NCI-H146 treated with DMSO at 0.1 percent for 48 hours (cell line): ENCODE results near the gene TLE7.
A peak's percentile ranks its signal among the peaks of the same experiment; 100 is the strongest.

Experiments used
- DNase-seq: peaks from one replicate; lab custom pipeline; 2025; ENCODE audit not compliant: unreplicated experiment; lab: John Stamatoyannopoulos, UW

Gene TLE7

GRCh38 chr16:71449020-71449419 is 7.2 kb upstream of the TLE7 start:
- no peak for DNase-seq

GRCh38 chr16:71448274-71448866 is 6.5 kb upstream of the TLE7 start:
- no peak for DNase-seq

- no peak for DNase-seq
Observed at GRCh38 chr16:71443714-71444113, 1.9 kb upstream of the TLE7 start.

DNA sequence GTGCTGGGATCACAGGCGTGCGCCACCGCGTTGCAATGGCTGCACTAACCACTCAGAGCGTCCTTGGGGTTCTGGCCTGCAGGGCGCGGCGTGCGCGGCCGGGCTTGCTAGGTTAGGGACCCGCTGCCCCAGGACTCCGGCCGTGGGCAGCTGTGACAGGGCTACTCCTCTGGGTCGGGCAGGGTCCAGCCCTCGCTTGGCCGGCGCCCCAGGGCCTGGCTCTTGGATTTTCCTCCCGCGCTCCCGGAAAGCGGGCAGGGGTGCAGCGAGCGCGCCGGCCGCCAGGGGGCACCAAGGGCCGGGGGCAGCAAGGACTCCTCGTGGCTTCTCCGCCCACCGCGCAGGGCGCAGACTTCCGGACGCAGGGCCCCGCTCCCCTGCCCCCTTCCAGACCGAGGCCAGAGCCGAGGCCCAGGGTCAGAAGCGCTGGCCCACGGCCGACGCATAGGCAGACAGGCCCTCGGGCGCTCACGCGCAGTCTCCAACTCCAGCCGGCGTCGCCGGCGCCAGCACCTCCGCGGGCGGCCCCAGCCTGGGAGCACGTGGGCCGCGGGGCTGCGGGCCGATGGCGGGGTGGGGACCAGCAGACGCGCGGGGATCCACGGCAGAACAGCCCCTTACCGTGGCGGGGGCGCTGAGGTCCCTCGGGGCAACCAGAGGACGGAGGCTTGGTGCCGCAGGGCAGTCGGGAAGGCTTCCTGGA is 355 bp downstream of the TLE7 start:
- DNase-seq: no peak

- DNase-seq: no peak
Observed at GRCh38 chr16:71440669-71441347, 1.0 kb downstream of the TLE7 start.

DNA sequence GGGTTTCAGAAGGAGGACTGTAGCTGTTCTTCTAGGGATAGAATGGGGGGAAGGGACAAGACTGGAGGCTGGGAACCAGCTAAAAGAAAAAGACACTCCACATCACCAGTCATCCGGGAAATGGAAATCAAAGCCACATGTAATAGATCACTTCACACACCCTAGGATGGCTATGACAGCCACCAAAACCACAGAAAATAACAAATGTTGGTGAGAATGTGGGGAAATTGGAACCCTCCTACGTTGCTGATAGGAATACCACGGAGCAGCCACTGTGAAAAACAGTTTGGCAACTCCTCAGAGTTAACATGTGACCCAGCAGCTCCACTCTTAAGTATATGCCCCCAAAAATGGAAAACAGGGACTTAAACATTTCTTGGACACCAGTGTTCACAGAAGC is 2.3 kb downstream of the TLE7 start:
- DNase-seq: no peak

DNA sequence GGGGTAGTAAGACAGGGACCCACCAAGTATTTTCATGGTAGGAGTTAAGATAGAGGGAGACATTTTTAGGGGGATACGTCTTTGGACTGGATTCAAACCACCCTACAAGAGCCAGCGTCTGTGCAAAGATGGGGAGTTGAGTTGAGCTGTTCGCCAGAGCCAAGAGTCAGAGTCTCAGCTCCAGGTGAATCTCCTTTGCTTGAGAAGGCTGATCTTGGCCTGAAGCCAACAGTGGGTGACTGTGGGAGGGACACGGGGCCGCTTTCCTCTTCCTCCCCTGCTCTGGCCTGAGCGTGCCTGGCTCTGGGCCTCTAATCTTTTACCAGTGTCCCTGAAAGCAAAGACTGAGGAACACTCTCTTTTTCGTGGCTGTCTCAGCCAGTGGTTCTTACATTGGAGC is 5.4 kb downstream of the TLE7 start:
- DNase-seq: no peak

- no peak for DNase-seq
Observed at GRCh38 chr16:71432906-71433305, 8.9 kb downstream of the TLE7 start.

DNA sequence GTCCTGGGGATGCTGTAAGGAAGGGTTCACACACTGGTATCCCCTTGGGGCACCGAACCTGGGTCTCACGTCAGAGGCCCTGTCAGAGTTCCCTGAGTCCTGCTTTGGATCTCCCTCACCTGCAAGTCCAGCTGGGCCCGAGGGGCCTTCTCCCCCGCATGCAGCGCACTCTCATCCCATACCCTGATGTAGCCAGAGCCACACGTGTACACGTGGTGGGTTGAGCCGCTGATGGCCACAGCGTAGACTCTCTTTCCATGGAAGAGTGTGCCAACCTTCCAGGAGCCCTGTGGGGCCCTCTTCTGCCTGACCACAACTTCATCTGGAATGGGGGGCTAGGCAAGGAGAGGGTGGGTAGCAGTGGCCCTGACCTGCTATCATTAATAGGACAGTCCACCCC is 9.9 kb downstream of the TLE7 start:
- DNase-seq: no peak

DNA sequence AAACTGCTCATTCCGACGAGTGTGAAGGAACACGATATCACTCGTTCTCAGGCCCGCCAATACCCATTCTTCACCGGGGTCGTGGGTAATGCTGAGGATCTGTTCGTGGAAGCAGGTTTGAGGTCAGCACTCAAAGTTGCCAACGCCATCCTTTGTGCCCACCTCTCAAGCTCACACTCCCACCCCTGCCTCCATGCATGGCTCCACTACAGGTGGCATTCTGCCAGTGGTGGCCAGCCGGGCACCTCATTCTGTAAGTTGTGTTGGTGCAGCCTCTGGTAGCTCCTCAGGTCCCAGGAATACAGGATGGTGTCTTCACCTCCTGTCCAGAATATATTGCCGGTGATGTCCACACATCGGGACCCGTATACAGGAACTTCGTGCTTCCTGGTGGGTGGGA is 10.7 kb downstream of the TLE7 start:
- DNase-seq: no peak

DNA sequence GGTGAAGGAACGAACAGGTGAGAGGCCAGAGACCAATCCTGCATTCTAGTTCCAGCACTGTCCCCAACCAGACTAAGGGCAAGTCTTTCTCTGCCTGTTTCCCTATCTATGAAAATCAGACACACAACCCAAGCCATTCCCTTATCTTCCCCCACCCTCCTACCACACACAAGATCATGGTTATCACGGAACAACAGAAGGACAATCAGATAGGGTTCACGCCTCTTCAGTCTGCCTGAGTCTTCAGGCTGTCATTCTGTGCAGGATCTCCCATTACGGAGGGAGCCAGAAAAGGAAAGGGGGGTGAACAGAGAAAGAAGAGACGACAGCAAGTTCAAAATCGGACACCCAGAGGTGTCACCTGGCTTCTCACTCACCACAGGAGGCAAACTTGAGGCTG is 11.1 kb downstream of the TLE7 start:
- DNase-seq: no peak

DNA sequence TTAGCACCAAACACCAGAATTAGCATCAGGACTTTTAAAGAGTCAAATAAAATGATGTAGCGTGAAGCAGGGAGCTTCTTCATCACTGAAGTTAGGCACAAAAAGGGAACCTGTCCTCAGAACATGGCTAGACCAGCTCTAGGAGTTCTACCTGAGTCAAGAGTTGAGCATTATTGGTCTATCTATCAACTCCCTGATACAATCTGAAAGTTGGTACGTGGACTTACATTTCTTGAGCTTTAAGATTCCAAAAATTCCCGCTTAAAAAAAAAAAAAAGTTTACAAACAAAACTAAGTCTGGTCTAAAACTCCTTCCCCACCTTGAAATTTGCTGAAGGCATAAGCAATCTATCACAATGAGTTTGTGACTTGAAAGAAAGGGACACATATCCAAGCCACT is 12.3 kb downstream of the TLE7 start:
- DNase-seq: no peak

GRCh38 chr16:71428883-71429282 is 13.0 kb downstream of the TLE7 start:
- no peak for DNase-seq

- DNase-seq: no peak
Observed at GRCh38 chr16:71428385-71428784, 13.5 kb downstream of the TLE7 start.

DNA sequence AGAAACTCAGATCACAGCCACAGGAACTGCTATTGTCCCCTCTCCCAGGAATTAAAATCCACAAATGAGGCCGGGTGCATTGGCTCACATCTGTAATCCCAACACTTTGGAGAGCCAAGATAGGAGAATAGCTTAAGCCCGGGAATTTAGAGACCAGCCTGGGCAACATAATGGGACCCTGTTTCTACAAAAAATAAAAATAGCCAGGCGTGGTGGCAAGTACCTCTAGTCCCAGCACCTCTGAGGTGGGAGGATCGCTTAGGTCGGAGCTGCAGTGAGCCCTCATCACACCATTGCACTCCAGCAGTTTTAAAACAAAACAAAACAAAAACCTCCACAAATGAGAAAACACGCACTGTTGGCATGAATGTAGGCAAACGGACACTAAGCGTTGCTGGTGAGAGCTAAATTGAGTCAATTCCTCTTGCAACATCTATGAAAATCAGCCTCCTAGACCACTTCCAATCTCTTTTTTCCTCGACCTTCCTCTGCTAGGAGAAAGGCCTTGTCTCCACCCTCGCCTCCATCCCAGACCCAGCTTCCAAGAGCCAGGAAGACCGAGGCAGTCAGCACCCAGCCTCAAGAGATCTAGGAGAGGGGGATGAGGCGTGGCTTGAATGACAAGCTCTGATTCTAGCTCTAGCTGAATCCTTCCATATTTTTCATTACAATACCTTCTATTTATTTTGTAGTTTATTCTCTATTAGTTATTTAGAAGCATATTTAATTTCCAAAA is 14.8 kb downstream of the TLE7 start:
- no peak for DNase-seq

DNA sequence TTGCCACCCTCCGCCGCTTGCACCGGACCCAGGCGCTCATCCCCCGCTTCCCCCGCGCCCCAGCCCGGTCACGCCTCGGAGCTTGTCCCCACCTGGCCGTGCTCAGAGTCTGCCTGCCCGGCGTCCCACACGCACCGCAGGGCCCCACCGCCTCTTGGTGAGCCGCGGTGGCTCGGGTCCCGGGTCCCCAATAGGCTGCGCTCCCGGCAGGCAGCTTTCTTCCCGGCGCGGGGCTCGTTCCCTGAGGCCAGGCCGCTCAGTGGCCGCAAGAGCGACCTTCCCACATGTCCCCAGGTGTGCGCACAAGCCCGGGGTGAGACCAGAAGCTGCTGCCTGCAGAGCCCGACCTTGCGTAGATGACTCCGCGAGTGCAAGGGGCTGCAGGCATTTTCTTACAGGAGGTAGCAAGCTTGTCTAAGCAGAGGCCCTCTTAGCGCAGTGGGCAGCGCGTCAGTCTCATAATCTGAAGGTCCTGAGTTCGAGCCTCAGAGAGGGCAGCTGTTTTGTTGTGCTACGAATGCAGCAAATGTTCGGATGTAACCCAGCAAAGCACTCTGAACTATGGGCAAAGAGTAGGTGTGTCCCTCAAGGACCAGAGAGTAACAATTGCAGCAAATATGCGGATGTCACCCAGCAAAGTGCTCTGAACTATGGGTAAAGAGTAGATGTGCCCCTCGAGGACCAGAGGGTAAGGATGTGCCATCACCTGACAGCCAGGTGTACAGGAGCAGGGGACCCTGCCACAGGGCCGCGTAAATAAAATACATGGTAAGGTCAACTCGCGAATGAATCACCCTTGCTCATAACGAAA is 15.6 kb downstream of the TLE7 start:
- peak; percentile 94 for DNase-seq

DNA sequence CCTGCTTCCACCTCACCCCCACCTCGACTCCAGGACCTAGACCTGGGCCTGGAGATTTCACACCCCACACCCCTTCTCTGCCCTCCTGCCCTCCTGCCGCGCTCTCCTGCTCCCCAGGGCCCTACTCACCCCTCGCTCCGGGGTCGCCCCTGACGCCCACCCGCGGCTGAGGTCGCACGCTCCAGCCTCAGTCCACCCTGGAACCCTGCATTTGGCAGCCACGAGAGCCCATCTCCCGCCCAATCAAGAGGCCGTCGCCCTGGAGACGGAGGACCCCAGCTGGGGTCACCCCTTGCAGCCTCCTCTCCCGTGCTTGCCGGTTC is 16.1 kb downstream of the TLE7 start:
- DNase-seq: no peak

- DNase-seq: no peak
Observed at GRCh38 chr16:71424626-71425025, 17.2 kb downstream of the TLE7 start.

GRCh38 chr16:71423865-71424264 is 18.0 kb downstream of the TLE7 start:
- DNase-seq: no peak

DNA sequence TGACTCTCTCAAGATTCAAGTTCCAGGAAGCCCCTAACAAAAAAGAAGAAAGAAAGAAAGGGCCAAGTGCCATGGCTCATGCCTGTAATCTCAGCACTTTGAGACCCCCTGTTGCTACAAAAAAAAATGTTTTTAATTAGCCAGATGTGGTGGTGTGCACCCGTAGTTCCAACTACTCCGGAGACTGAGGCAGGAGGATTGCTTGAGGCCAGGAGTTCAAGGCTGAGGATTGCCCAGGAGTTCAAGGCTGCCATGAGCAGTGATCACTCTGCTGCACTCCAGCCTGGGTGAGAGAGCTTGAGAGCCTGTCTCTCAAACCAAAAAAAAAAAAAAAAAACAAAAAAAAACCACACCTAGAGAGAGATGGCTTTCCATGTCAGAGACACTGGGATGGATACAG is 18.8 kb downstream of the TLE7 start:
- DNase-seq: no peak

DNA sequence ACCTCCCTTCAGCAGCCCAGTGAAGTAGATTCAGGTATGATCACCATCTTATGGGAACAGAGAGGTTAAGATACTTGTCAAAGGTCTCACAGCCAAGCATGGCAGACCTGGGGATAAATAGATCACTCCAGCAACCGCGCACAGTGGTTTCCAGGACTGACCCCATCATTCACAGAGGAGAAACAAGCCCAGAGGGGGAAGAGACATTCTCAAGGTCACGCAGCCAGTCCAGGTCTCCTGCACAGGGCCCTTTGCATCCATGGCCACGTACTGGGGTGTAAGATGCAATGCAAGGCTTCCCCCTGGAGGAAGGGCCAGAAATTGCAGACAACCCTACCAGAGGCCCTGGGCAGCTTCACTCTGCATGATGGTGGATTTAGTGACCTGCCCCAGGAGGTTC is 19.9 kb downstream of the TLE7 start:
- DNase-seq: peak; percentile 2
